SK-N-DZ (cell line): ENCODE measurements around the gene SRC.
A peak's percentile ranks its signal among the peaks of the same experiment; 100 is the strongest.

Source experiments
- DNase-seq: peaks from one replicate; pipeline ENCODE4 v3.0.0-alpha.2; 2015; ENCODE audit warnings: low spot score

The SRC gene

DNA sequence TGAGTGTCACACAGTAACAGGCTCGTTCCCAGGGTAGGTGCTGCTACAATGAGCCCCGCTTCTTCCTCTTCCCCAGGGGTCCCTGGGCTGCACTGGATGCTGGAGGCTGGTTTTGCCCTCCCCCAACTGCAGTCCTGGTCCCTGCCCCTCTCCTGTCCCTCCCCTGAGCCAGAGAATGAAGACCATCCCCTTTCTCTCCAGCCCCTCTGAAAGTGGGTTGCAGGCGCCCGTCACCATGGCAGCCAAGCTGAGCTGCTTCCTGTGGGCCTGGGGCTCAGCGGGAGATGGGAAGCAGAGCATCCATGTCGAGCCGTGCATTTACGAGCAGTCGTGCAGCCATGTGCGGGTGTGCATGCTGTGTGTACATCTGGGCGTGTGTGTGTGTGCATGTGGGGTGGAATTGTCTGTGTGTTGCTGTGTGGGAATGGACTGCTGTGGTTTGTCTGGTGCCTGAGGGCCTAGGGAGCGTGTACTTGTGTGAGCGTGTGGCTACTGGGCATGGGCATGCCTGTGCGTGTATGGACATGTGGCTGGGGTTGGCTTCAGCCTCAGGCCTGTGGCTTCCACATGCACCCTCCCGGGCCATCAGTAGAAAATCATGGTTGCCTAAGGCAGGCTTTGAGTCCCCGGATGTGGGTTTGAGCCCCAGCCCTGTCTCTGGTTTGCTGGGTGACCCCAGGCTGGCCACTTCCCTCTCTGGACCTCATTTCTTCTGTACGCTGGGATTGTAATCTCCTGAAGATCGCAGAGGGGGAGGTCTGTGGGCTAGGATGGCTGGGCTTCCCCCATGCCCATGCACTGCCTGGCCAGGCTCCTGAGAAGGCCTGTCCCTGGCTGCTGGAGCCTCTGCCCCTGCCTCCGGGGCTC lies 48.8 kb downstream of the SRC start:
- DNase-seq = peak; percentile 91

DNA sequence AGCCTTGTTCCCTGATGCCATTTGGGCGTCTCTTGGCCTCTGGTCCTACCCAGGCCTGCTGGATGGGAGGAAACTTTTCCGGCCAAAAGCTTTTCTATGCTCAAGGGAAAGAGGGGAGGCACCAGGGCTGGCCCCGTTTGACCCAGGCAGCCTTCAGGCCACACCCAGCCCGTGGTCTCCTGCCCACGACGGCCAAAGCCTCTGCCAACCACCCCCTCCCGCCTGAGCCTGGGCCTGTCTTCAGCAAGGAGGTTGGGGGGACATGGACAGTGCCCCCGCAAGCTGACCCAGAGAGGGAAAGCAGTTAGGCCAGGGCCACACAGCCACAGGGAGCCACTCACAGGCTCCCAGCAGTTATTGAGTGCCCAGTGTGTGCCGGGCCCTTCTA lies 49.5 kb downstream of the SRC start:
- DNase-seq = no peak

DNA sequence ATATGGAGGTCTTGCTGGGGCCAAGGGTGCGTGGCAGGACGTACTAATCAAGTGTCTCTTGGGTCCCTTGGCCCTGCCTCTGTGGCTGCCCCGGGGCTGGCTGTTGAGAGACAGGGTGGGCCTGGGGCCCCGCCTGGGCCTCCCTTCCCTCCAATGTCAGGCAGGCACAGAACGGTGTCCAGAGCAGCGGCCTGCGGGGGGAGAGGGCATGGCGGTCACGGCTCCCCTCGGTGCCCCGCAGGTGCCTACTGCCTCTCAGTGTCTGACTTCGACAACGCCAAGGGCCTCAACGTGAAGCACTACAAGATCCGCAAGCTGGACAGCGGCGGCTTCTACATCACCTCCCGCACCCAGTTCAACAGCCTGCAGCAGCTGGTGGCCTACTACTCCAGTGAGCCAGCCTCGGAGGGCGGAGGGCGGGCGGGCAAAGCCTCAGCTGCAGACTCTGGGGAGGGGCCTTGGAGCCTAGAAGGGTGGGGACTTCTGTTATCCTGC lies 50.0 kb downstream of the SRC start:
- DNase-seq = no peak

DNA sequence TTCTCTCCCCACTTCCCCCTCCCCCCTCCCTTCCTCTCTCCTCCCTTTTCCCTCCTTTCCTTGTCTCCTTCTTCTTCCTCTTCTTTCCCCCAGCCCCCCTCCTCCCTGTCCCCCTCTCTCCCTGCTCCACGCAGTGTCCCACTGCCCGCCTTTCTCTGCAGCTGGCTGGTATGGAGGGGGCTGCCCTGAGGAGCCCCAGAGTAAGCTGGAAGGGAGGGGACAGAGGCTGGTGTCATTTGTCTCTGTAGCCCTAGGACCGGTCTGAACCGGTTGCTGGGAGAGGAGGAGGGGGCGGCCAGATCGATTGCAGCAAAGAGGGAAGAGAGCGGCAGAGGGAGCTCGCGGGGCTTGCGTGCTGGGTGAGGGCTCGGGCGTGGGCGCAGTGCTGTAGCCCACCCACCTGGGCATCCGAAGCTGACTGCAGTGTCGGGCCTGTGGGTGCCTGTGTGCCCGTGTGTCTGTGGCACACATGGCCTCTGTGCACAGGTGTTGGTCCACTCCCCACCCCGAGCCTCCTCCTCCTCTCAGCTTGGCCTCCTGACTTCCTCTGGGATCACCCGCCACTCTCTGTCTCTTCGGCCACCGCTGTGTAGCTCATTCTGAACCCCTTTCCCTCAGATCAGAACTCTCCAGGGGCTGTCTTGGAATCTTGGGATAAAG lies 50.6 kb downstream of the SRC start:
- peak; percentile 99 for DNase-seq

DNA sequence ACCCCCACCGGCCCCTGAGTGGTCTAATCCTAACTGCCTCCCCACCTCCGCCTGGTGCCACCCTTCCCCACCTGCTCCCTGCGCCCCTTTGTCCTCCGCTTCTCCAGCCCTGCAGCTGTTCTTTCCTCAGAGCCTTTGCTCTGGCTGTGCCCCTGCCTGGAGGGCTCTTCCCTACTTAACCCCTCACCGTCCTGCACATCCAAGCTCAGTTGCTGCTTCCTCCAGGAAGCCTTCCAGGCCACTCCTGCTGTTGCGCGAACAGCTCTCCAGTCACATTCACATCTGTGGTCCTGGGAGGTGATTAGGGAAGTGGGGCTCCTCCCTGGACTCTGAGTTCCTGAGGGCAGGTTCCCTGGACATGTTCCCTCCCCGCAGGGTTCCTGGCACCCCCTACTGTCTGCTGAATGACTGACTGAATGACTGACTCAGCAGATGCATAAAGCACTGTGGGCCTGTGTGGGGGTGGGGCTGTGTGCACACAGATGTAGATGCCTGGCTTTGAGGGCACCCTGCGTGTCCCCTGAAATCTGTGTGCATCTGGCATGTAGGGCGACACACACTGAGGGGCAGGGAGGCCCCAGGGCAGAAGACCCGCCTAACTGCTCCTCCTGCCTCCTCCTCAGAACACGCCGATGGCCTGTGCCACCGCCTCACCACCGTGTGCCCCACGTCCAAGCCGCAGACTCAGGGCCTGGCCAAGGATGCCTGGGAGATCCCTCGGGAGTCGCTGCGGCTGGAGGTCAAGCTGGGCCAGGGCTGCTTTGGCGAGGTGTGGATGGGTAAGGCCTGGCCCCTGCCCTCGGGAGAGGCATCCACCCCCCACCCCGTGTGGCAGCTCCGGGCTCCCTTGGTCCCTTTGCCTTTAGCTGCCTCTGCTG lies 51.4 kb downstream of the SRC start:
- DNase-seq = no peak

DNA sequence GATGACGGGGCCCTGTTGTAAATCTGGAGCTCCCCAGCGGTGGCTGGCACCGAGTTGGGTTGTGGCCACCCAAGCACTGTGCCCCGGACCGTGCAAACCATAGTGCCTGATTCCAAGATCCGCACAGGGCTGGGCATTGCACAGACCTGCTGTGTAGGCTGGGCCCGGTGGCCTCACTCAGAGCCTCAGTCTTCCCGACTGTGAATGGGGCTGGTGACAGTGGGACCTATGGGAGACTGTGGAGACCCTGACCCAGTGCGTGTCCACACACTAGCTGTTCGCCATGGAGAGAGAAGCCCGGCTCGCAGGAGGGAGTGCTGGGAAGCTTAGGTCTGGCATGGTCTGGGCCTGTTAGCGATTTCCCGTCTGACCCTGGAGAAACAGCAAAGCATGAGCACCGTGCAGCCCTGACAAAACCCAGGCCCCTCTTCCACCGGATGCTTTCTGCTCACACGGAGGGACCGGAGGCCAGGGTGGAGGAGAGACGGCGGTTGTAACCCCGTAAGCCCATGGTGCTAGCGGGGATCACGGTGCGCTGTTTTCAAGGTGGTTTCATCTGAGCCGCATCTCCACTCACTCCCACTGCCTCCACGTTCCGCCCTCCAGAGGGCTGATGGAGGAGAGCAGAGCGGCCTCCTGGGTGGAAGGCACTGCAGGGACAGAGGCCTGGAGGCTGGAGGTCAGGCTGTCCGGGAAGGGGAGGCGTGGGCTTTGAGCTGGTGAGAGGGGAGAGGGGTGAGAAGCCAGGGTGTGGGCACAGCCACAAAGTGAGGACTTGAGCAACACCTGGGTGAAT lies 52.2 kb downstream of the SRC start:
- no peak for DNase-seq

DNA sequence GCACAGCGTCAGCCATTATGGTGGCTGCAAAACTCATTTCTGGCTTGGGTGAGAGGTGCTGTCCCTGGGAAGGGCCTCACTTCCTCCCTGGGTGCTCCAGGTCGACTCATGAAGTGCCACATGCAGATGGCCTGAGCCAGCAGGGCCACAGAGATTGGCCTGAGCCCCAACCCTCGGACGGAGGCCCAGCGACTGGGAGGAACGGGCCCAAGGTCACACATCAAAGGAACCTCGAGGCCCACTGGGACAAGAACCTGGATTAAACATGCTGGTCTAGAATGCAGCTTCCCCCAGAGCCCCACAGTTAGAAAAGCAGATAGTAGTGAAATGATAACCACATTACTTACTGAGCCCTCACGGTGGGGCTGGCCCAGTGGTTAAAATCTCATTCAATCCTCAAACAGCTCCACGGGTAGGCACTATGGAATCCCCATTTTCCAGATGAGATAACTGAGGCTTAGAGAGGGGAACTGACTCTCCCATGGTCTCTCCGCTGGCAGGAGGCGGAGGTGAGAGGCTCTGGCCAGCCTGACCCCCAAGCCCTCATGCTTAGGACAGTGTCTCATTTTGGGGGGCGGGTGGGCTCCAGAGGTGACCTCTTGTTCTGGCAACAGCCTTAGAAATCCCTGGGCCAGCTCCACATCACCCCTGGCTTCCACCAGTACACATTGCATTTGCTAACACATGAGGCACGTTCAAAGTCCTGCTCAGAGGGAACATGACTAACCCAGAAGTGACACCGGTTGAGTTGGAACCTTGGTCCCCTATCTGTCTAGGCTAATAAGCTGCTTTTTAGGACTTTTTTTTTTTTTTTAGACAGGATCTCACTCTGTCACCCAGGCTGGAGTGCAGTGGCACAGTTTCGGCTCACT lies 53.0 kb downstream of the SRC start:
- no peak for DNase-seq

DNA sequence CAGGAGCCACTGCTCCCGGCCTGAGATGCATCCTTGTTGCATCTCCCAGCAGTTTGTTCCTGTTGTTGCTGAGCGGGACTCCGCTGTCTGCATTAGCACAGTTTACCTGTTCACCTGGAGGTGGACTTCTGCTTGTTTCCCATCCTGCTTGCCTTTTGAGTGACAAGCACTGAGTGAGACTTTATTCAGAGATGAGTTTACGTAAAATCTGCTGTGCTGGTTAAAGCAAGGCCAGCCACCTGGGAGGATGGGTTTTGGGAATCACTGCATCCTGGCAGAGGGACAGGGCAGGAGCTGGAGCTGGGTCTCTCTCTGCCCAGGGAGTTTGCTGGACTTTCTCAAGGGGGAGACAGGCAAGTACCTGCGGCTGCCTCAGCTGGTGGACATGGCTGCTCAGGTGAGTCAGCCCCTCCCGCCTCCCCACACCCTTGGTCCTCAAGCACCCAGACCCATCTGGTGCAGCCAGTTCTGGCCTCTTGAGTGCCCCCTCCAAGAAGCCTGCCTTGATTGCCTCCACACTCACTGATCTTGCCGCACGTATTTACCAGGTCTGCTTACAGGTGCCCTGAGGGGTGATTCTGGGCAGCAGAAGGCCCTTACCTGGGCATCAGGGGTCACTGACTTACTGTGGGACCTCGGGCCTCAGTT lies 55.5 kb downstream of the SRC start:
- no peak for DNase-seq

DNA sequence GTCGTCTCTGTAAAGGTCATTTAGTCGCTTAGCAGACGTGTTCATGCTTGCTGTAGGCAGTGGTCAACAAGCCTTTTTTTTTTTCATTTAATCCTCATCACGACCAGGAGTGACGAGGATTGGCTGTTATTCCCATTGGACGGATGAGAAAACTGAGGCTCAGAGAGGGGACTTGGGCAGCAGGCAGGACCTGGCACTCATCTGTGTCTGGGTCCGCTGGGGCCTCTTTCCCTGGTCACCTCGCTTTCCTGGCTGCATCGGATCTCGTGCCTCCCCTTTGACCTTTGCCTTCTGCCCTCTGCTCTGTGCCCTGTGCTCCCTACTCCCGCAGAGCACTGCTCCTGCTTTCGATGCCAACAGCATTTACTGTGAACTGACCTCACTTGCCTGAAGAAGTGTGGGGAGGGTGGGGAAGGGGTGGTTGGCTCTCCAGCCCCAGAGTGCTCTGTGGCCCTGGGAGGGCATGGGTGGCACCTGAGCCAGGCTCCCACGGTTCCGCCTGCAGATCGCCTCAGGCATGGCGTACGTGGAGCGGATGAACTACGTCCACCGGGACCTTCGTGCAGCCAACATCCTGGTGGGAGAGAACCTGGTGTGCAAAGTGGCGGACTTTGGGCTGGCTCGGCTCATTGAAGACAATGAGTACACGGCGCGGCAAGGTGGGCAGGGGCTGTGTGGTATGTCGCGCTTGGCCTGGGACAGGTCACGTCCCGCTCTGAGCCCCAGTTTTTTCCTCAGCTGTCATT lies 56.2 kb downstream of the SRC start:
- DNase-seq = no peak

DNA sequence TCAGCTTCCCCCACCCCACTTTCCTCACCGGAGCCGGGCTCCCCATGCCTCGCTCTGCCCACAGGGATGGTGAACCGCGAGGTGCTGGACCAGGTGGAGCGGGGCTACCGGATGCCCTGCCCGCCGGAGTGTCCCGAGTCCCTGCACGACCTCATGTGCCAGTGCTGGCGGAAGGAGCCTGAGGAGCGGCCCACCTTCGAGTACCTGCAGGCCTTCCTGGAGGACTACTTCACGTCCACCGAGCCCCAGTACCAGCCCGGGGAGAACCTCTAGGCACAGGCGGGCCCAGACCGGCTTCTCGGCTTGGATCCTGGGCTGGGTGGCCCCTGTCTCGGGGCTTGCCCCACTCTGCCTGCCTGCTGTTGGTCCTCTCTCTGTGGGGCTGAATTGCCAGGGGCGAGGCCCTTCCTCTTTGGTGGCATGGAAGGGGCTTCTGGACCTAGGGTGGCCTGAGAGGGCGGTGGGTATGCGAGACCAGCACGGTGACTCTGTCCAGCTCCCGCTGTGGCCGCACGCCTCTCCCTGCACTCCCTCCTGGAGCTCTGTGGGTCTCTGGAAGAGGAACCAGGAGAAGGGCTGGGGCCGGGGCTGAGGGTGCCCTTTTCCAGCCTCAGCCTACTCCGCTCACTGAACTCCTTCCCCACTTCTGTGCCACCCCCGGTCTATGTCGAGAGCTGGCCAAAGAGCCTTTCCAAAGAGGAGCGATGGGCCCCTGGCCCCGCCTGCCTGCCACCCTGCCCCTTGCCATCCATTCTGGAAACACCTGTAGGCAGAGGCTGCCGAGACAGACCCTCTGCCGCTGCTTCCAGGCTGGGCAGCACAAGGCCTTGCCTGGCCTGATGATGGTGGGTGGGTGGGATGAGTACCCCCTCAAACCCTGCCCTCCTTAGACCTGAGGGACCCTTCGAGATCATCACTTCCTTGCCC lies 57.4 kb downstream of the SRC start:
- DNase-seq = no peak

DNA sequence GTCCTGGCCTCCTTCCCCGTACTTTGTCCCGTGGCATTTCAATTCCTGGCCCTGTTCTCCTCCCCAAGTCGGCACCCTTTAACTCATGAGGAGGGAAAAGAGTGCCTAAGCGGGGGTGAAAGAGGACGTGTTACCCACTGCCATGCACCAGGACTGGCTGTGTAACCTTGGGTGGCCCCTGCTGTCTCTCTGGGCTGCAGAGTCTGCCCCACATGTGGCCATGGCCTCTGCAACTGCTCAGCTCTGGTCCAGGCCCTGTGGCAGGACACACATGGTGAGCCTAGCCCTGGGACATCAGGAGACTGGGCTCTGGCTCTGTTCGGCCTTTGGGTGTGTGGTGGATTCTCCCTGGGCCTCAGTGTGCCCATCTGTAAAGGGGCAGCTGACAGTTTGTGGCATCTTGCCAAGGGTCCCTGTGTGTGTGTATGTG lies 58.5 kb downstream of the SRC start:
- no peak for DNase-seq

DNA sequence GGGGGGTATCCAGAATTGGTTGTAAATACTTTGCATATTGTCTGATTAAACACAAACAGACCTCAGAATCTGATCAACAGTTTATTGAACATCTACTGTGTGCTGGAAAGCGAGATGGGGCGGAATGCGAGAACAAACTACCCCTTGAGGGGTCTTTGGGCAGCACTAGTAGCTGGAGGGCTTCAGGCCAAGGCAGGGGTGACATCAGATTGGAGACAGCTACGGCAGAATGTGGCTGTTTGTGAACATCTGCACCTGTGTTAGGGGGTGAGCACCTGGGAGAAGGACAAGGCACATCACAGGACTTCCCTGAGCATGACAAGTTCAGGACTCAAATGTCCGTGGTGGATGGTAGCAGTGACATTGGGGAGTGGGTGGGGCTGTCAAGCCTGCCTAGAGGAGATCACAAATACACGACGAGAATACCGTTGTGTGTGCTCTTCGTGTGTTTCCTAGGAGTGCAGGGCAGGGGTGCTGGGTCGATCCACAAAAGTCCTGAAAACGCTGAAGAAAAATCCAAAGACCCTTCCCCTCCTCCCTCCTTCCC lies 59.5 kb downstream of the SRC start:
- no peak for DNase-seq

DNA sequence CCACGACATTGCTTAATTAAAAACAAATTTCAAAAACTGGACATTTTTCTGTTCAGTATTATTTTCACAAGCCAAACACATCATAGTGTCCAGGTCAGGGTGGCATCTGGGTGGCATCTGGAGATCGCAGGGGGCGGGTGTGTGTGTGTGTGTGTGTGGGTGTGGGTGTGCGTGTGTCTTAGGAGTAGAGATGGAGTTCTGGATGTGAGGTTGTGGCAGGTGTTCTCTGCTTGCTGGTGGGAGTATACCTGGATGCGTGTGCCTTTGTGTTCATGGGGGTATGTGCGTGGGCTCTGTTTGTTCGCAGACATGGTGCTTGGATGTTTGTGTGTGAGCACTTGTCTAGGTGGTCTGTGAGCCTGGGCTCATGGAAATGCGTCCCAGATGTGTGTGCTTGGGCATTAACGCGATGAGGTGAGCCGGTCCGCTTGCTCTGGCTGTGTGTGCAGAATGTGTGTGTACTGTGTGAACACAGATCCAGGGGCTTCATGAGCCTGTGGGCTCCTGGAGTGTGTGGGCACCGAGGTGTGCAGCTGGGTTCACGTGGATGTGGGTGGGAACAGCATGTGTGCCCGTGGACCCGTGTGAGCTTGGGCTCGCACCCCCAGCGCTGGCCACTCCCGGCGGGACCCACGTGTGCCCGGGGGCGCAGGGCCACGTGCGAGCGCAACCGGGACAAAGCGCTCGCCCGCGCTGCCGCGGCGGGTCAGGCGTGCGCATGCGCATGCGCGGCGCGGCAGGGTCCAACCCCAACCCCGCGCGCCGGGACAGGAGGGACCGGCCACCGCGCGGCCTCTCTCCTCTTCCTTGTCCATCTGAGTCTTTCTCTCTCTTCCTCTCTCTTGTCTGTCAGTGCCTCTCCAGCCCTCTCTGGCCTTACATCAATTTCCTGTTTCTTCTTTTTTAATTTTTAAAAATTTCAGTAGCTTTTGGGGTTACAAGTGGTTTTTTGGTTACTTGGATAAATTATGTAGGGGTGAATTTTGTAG lies 60.4 kb downstream of the SRC start:
- peak; percentile 79 for DNase-seq

DNA sequence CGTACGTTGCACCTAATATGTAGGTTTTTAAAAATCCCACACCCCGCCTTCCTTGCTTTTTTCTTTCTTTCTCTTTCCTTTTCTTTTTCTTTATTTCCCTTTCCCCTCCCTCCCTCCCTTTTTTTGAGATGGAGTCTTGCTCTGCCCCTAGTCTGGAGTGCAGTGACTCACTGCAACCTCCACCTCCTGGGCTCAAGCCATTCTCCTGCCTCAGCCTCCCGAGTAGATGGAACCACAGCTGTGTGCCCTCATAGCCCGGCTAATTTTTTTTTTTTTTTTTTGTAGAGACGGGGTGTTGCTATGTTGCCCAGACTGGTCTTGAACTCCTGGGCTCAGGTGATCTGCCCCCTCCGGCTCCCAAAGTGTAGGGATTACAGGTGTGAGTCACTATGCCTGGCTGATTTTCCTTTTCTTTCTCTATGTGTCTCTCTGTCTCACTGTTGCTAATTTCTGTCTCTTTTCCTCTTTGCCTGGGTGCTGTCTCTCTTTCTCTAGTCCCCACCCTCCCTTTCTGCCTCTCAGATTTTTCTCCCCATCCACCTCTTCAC lies 61.2 kb downstream of the SRC start:
- DNase-seq = no peak

DNA sequence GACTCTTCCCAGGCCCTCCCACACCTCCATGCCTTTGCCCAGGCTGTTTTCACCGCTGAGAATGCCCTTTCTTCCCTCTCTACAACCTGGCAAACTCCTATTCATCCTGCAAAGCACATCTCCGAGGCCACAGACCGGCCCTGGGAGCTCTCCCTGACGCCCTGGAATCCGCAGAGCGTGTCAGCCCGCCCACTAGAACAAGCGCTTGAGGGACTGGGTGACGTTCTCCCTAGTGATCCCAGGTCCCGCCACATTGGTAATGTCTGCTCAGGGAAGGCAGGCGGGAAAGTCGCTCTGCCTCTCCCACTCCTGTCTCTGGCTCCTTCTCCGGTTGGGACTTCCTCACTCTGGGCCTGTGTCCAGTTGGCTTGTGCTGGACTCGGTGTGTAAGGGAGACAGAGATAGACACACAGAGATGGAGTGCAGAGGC lies 61.6 kb downstream of the SRC start:
- no peak for DNase-seq
